ENCODE data around the gene MAPKAPK3. TPM values are rescaled to one million over a fixed set of nuclear protein-coding genes. Genes with fewer than 3 reads are reported as not detected.

MAPKAPK3 gene
- total and polyA plus RNA-seq, 2 donors (not counting 3 experiments of a cell fraction or from before 2014, with no cell fraction given) = 21.3 to 30.5 TPM

- Histone ChIP-seq H2AFZ (ENCODE audit: low read depth, low read length) (no peak overlapping the region), H3K4me3 (replicated peaks in 1 of 3; ENCODE audit: insufficient read depth in 1 of 3, low read depth in 1 of 3, low read length in 3 of 3) (no peak overlapping the region), H3K79me2 (ENCODE audit: control insufficient read depth, insufficient read depth, low read length) (no peaks in the 10 kb centered on the region), H3K9me1 (replicated peaks; ENCODE audit: control insufficient read depth, extremely low read depth, insufficient read depth, low read length) (no peaks in the 10 kb centered on the region), H3K36me3 (ENCODE audit: control insufficient read depth in 2 of 2, extremely low read depth in 1 of 2, insufficient read depth in 2 of 2, low read length in 2 of 2) (no peaks in the 10 kb centered on the region), H3K4me1 (ENCODE audit: control insufficient read depth, extremely low read depth, insufficient read depth, low read length) (peaks cover 7% of the 10 kb centered on the region), H3K9ac (replicated peaks; ENCODE audit: extremely low read depth, insufficient read depth, low read length) (no peak overlapping the region), H3K9me3 (replicated peaks; ENCODE audit: control insufficient read depth, insufficient read depth, low read length) (no peaks in the 10 kb centered on the region), H4K20me1 (replicated peaks; ENCODE audit: control insufficient read depth, extremely low read depth, insufficient read depth, low read length) (no peaks in the 10 kb centered on the region), H3K27me3 (ENCODE audit: control insufficient read depth in 2 of 2, insufficient read depth in 2 of 2, low read length in 2 of 2) (no peaks in the 10 kb centered on the region), H3K4me2 (ENCODE audit: insufficient read depth, low read length) (no peak overlapping the region), H3K27ac (ENCODE audit: insufficient read depth, low read depth, low read length) (no peak overlapping the region)
- dilution Hi-C loops (cut with MboI; ENCODE audit: extremely low pct_ligation_motif_present, low sequenced_read_pairs) = no loop called here
- no peak for TF ChIP-seq GATA2 (IDR thresholded peaks at IDR 0.05; ENCODE audit: insufficient read depth, insufficient read length, low read depth, low read length)
- no peak for TF ChIP-seq MAX (IDR thresholded peaks at IDR 0.05; ENCODE audit: insufficient read depth, insufficient read length)
- no peak for TF ChIP-seq JUN (IDR thresholded peaks at IDR 0.05; ENCODE audit: borderline replicate concordance, insufficient read depth, insufficient read length, low read depth)
- intact Hi-C loops (cut with micrococcal nuclease) = no loop called here
- ChIA-PET CTCF (interaction anchor here (1.3 kb wide), 1 partner anchor 10 kb away, joined by 4 read pairs; the partner anchor contains the start of gene MAPKAPK3), POLR2A (no interaction called here)
- BruUV-seq (replicated peaks) = no TSS peak
- FAIRE-seq = no peak
- DNase-seq (ENCODE audit: low read depth, low spot score) = no peak
These were observed 9.4 kb downstream of the MAPKAPK3 start for GRCh38 chr3:50626401-50626800.

GRCh38 chr3:50627407-50628051 lies 10.6 kb downstream of the MAPKAPK3 start:
- no TSS peak for BruUV-seq (replicated peaks)
- no peaks in the 10 kb centered on the region for H3K9me1 ChIP-seq (replicated peaks; ENCODE audit: control insufficient read depth, extremely low read depth, insufficient read depth, low read length)
- H2AFZ ChIP-seq (ENCODE audit: low read depth, low read length) = peak overlapping the region; percentile 60
- dilution Hi-C loops (cut with MboI; ENCODE audit: extremely low pct_ligation_motif_present, low sequenced_read_pairs) (no loop called here), intact Hi-C loops (cut with micrococcal nuclease) (no loop called here)
- peaks cover 7% of the 10 kb centered on the region for H3K4me1 ChIP-seq (ENCODE audit: control insufficient read depth, extremely low read depth, insufficient read depth, low read length)
- no peaks in the 10 kb centered on the region for H4K20me1 ChIP-seq (replicated peaks; ENCODE audit: control insufficient read depth, extremely low read depth, insufficient read depth, low read length)
- no peaks in the 10 kb centered on the region for H3K9me3 ChIP-seq (replicated peaks; ENCODE audit: control insufficient read depth, insufficient read depth, low read length)
- H3K9ac ChIP-seq (replicated peaks; ENCODE audit: extremely low read depth, insufficient read depth, low read length) = no peak overlapping the region
- POLR2A ChIA-PET = no interaction called here
- H3K36me3 ChIP-seq (ENCODE audit: control insufficient read depth in 2 of 2, extremely low read depth in 1 of 2, insufficient read depth in 2 of 2, low read length in 2 of 2) = no peaks in the 10 kb centered on the region
- H3K27ac ChIP-seq (ENCODE audit: insufficient read depth, low read depth, low read length) = no peak overlapping the region
- no peak for TF ChIP-seq EZH2 (IDR thresholded peaks at IDR 0.05; ENCODE audit: borderline replicate concordance, low read depth, low read length, severe bottlenecking)
- TF ChIP-seq CTCF (IDR thresholded peaks at IDR 0.05; ENCODE audit: extremely low read depth in 1 of 2, insufficient read depth in 1 of 2, low read depth in 1 of 2, low read length in 2 of 2) = peak in 1 of 2 donors; percentile 18
- TF ChIP-seq GATA2 (IDR thresholded peaks at IDR 0.05; ENCODE audit: insufficient read depth, insufficient read length, low read depth, low read length) = no peak
- DNase-seq (ENCODE audit: low read depth, low spot score) (peak; percentile 18), FAIRE-seq (peak; percentile 38)
- H3K79me2 ChIP-seq (ENCODE audit: control insufficient read depth, insufficient read depth, low read length) = no peaks in the 10 kb centered on the region
- no peak overlapping the region for H3K4me3 ChIP-seq (replicated peaks in 1 of 3; ENCODE audit: insufficient read depth in 1 of 3, low read depth in 1 of 3, low read length in 3 of 3)
- H3K27me3 ChIP-seq (ENCODE audit: control insufficient read depth in 2 of 2, insufficient read depth in 2 of 2, low read length in 2 of 2) = no peaks in the 10 kb centered on the region
- no peak overlapping the region for H3K4me2 ChIP-seq (ENCODE audit: insufficient read depth, low read length)
- CTCF ChIA-PET = interaction anchor here (1.2 to 3.2 kb wide), 4 partner anchors 9 to 683 kb away, joined by 3 to 20 read pairs (median 5); partner anchors contain the start of gene MAPKAPK3

Data from endothelial cell of umbilical vein (primary cell).